HEK293 (cell line): ENCODE results near the gene PLCG2.

Source experiments
- CTCF ChIA-PET: fragments of 350-600 bp; formaldehyde crosslinking; extraction: SDS; loops from one replicate; lab custom pipeline; 2021; ENCODE audit warnings: antibody characterized with exemption; lab: Yijun Ruan, JAX
- POLR2A ChIA-PET: fragments of 300-600 bp; formaldehyde crosslinking; extraction: SDS; loops from one replicate; lab custom pipeline; 2020; ENCODE audit warnings: antibody characterized with exemption, inconsistent platforms; lab: Yijun Ruan, JAX
- H3K27ac ChIP-seq: fragments of 200-500 bp; sonication (Bioruptor generic); 2 replicates; pipeline ENCODE4 v1.5.1; 2014; ENCODE audit warnings: low read depth, low read length, control low read depth, inconsistent platforms; ENCODE audit errors: extremely low read depth
- H3K36me3 ChIP-seq, 2 experiments: fragments of 200-500 bp in 1 of 2; sonication (Bioruptor generic) in 1 of 2; 1 replicate in 1 of 2; 2 replicates in 1 of 2; pipeline ENCODE4 v1.5.1; 2014 to 2017; ENCODE audit warnings: inconsistent platforms in 2 of 2, low read length in 2 of 2; ENCODE audit not compliant: control insufficient read depth in 2 of 2, insufficient read depth in 1 of 2
- H3K4me1 ChIP-seq: fragments of 200-500 bp; sonication (Bioruptor generic); 2 replicates; pipeline ENCODE4 v1.5.1; 2014; ENCODE audit warnings: mild to moderate bottlenecking, low read length, inconsistent platforms; ENCODE audit not compliant: control insufficient read depth, insufficient read depth
- H3K4me3 ChIP-seq: 2 replicates; pipeline ENCODE4 v1.5.1; 2011; ENCODE audit warnings: low read depth, mild to moderate bottlenecking, control low read depth, low read length, moderate library complexity
- H3K9me3 ChIP-seq: fragments of 200-500 bp; sonication (Bioruptor generic); 2 replicates; pipeline ENCODE4 v1.5.1; 2014; ENCODE audit warnings: low read depth, low read length, inconsistent platforms; ENCODE audit not compliant: control insufficient read depth, insufficient read depth
- MYNN ChIP-seq: fragments of 450-650 bp; formaldehyde crosslinking; IDR thresholded peaks from 2 replicates; pipeline ENCODE4 v1.5.1; 2016; ENCODE audit warnings: missing biosample characterization, missing genetic modification characterization, borderline replicate concordance
- PRDM10 ChIP-seq: fragments of 450-650 bp; formaldehyde crosslinking; IDR thresholded peaks from 2 replicates; pipeline ENCODE4 v1.5.1; 2016; ENCODE audit warnings: missing biosample characterization, missing genetic modification characterization
- SCRT1 ChIP-seq: fragments of 450-650 bp; formaldehyde crosslinking; IDR thresholded peaks from 2 replicates; pipeline ENCODE4 v1.5.1; 2016; ENCODE audit warnings: missing biosample characterization, missing genetic modification characterization, borderline replicate concordance
- SCRT2 ChIP-seq: fragments of 450-650 bp; formaldehyde crosslinking; IDR thresholded peaks from 2 replicates; pipeline ENCODE4 v1.5.1; 2016; ENCODE audit warnings: missing biosample characterization, missing genetic modification characterization
- ZBTB1 ChIP-seq: fragments of 450-650 bp; formaldehyde crosslinking; IDR thresholded peaks from 2 replicates; pipeline ENCODE4 v1.5.1; 2016; ENCODE audit warnings: missing biosample characterization, missing genetic modification characterization
- ZBTB20 ChIP-seq: fragments of 450-650 bp; formaldehyde crosslinking; IDR thresholded peaks from 2 replicates; pipeline ENCODE4 v1.5.1; 2016; ENCODE audit warnings: missing biosample characterization, missing genetic modification characterization
- ZFP41 ChIP-seq: fragments of 450-650 bp; formaldehyde crosslinking; IDR thresholded peaks from 2 replicates; pipeline ENCODE4 v1.5.1; 2016; ENCODE audit warnings: missing biosample characterization, missing genetic modification characterization, borderline replicate concordance
- ZNF169 ChIP-seq: fragments of 450-650 bp; formaldehyde crosslinking; IDR thresholded peaks from 2 replicates; pipeline ENCODE4 v1.5.1; 2016; ENCODE audit warnings: missing biosample characterization, missing genetic modification characterization
- ZNF248 ChIP-seq: fragments of 450-650 bp; formaldehyde crosslinking; IDR thresholded peaks from 2 replicates; pipeline ENCODE4 v1.5.1; 2017; ENCODE audit warnings: missing biosample characterization, missing genetic modification characterization
- ZNF623 ChIP-seq: fragments of 450-650 bp; formaldehyde crosslinking; IDR thresholded peaks from 2 replicates; pipeline ENCODE4 v1.5.1; 2016; ENCODE audit warnings: missing biosample characterization, missing genetic modification characterization
- ZNF677 ChIP-seq: fragments of 450-650 bp; IDR thresholded peaks from 2 replicates; pipeline ENCODE4 v1.5.0; 2018; ENCODE audit warnings: missing biosample characterization, mild to moderate bottlenecking, missing genetic modification characterization, moderate library complexity

The PLCG2 gene

GRCh38 chr16:81888520-81889394, 109.7 kb downstream of the PLCG2 start (continued):
- TF ChIP-seq SCRT1 (tag by site-specific recombination), result no peak
- TF ChIP-seq, all 188 proteins: peak for 0

- CTCF ChIA-PET, result interaction anchor here (0.9 to 4.1 kb wide), 3 partner anchors 24 to 339 kb away, joined by 3 to 32 read pairs (median 3); no protein-coding TSS in a partner anchor
- POLR2A ChIA-PET, result no interaction called here
Observed at GRCh38 chr16:81891736-81892364, 112.8 kb downstream of the PLCG2 start.

GRCh38 chr16:81894592-81894991, 115.5 kb downstream of the PLCG2 start:
- Histone ChIP-seq H3K36me3 (peaks cover 0 to 18% of the 10 kb centered on the region in 2 experiments; a peak in 2 of 3 replicates), H3K27ac (no peak overlapping the region), H3K4me1 (no peaks in the 10 kb centered on the region), H3K9me3 (no peaks in the 10 kb centered on the region), H3K4me3 (no peak overlapping the region)
- ChIA-PET CTCF (interaction anchor here (0.6 to 2.1 kb wide), 7 partner anchors 8 to 336 kb away, joined by 3 to 9 read pairs (median 6); no protein-coding TSS in a partner anchor), POLR2A (no interaction called here)
- no peak for TF ChIP-seq ZFP41 (tag by site-specific recombination)

More at GRCh38 chr16:81891736-81892364, 112.8 kb downstream of the PLCG2 start:
- no peak overlapping the region for H3K27ac ChIP-seq
- no peaks in the 10 kb centered on the region for H3K9me3 ChIP-seq
- peak; percentile 89 for TF ChIP-seq ZNF623 (tag by site-specific recombination)
- TF ChIP-seq ZBTB1 (tag by site-specific recombination), result no peak
- no peaks in the 10 kb centered on the region for H3K4me1 ChIP-seq
- H3K4me3 ChIP-seq, result no peak overlapping the region
- peaks cover 0 to 15% of the 10 kb centered on the region in 2 experiments; a peak in 1 of 3 replicates for H3K36me3 ChIP-seq

GRCh38 chr16:81896902-81897301, 117.8 kb downstream of the PLCG2 start:
- CTCF ChIA-PET, result no interaction called here
- TF ChIP-seq ZNF248 (tag by site-specific recombination) (no peak), ZBTB20 (no peak), MYNN (tag by site-specific recombination) (no peak), ZNF677 (no peak), PRDM10 (no peak)
- peaks cover 0 to 21% of the 10 kb centered on the region in 2 experiments; a peak in 2 of 3 replicates for H3K36me3 ChIP-seq

GRCh38 chr16:81899601-81900000, 120.5 kb downstream of the PLCG2 start:
- H3K9me3 ChIP-seq, result no peaks in the 10 kb centered on the region
- CTCF ChIA-PET, result no interaction called here
- H3K27ac ChIP-seq, result no peak overlapping the region
- TF ChIP-seq SCRT2 (tag by site-specific recombination) (peak; percentile 52; the same call in 1 of the 2 replicates), ZNF169 (no peak)
- H3K36me3 ChIP-seq, result peaks cover 0 to 26% of the 10 kb centered on the region in 2 experiments; a peak in 2 of 3 replicates
- H3K4me3 ChIP-seq, result no peak overlapping the region
- 0 out of 2 replicates have a peak, but pooled peaks cover 3% of the 10 kb centered on the region for H3K4me1 ChIP-seq
- POLR2A ChIA-PET, result no interaction called here

More at GRCh38 chr16:81896902-81897301, 117.8 kb downstream of the PLCG2 start:
- Histone ChIP-seq H3K9me3 (no peaks in the 10 kb centered on the region), H3K27ac (no peak overlapping the region), H3K4me1 (0 out of 2 replicates have a peak, but pooled peaks cover 3% of the 10 kb centered on the region), H3K4me3 (no peak overlapping the region)
- POLR2A ChIA-PET, result no interaction called here
